ENCODE results near the gene ZC2HC1B. TPM values are rescaled to one million over a fixed set of nuclear protein-coding genes. Genes with fewer than 3 reads are reported as not detected.
A peak's percentile ranks its signal among the peaks of the same experiment; 100 is the strongest.

ZC2HC1B gene
- total and polyA plus RNA-seq, 9 of the 15 experiments (the other 6 are each of a cell fraction or from before 2014, with no cell fraction given), result not detected

GRCh38 chr6:143941852-143942627 lies 77.8 kb downstream of the ZC2HC1B start (continued):
- TF ChIP-seq ZBTB40 (IDR thresholded peaks at IDR 0.05) (peak; percentile 80), ZBTB40 (CRISPR knock-in tag; IDR thresholded peaks at IDR 0.05) (no peak), JUNB (CRISPR knock-in tag; conservative IDR thresholded peaks at IDR 0.05) (no peak), HCFC1 (IDR thresholded peaks at IDR 0.05; ENCODE audit: low read depth, low read length) (peak; percentile 43; the same call in 1 of the 2 replicates), ZNF766 (CRISPR knock-in tag; conservative IDR thresholded peaks at IDR 0.05) (no peak), SMARCA4 (IDR thresholded peaks at IDR 0.05) (no peak), RNF219 (CRISPR knock-in tag; IDR thresholded peaks at IDR 0.05) (no peak), POLR3G (IDR thresholded peaks at IDR 0.05; ENCODE audit: extremely low read depth, insufficient read length, insufficient replicate concordance) (no peak), SAFB (IDR thresholded peaks at IDR 0.05; ENCODE audit: borderline replicate concordance, low read depth, low read length) (no peak), SRSF3 (IDR thresholded peaks at IDR 0.05; ENCODE audit: insufficient read depth, low read length) (no peak), KDM1A (IDR thresholded peaks at IDR 0.05) (no peak), GATAD2B (IDR thresholded peaks at IDR 0.05; ENCODE audit: borderline replicate concordance) (no peak), YBX1 (IDR thresholded peaks at IDR 0.05) (no peak), ZBTB33 (CRISPR knock-in tag; IDR thresholded peaks at IDR 0.05) (no peak), POLR2AphosphoS2 (IDR thresholded peaks at IDR 0.05; ENCODE audit: low read length) (no peak), BRF1 (IDR thresholded peaks at IDR 0.05; ENCODE audit: borderline replicate concordance, extremely low read depth, insufficient read length) (no peak)

Measured in K562 (cell line).